Measurements from ENCODE around the gene TCF4. TPM values are rescaled to one million over a fixed set of nuclear protein-coding genes. Genes with fewer than 3 reads are reported as not detected.

Gene TCF4
- total RNA-seq, 2 experiments from 2014 or later, result 0.21 to 0.26 TPM

Small RNA genes lying within 50 kb of the gene (microRNA-seq; reads per million reads assigned to microRNA genes)
- not detected for gene MIR4529

Measured in activated CD8-positive, alpha-beta T cell treated with anti-CD3 and anti-CD28 coated beads, Interleukin-2, amount 10 ng/mL, durations not matched to agents 7 days and 5 days (primary cell).